22Rv1 (cell line): ENCODE measurements around the gene CDC20.

Source experiments
- H3K27ac ChIP-seq: fragments of 450-650 bp; 2 replicates; pipeline ENCODE4 v1.5.1; 2017
- CTCF ChIP-seq: fragments of 450-650 bp; IDR thresholded peaks from 2 replicates; pipeline ENCODE4 v1.5.1; 2017; ENCODE audit warnings: mild to moderate bottlenecking
- ZFX ChIP-seq: fragments of 450-650 bp; IDR thresholded peaks from 2 replicates; pipeline ENCODE4 v1.6.1; 2017; ENCODE audit warnings: antibody characterized with exemption, borderline replicate concordance

CDC20 gene

GRCh38 chr1:43405876-43406234 is 47.1 kb downstream of the CDC20 start:
- H3K27ac ChIP-seq, result no peak overlapping the region
- TF ChIP-seq CTCF (no peak), ZFX (no peak)

GRCh38 chr1:43410571-43410970 is 51.8 kb downstream of the CDC20 start:
- H3K27ac ChIP-seq, result no peak overlapping the region
- no peak for TF ChIP-seq CTCF
- no peak for TF ChIP-seq ZFX
